ENCODE results near the gene BCL2. TPM values are rescaled to one million over a fixed set of nuclear protein-coding genes. Genes with fewer than 3 reads are reported as not detected.
A peak's percentile ranks its signal among the peaks of the same experiment; 100 is the strongest.

Gene BCL2
- total RNA-seq, 2 experiments from 2014 or later = 66.0 to 88.9 TPM

- Mint-ChIP-seq H3K36me3 (ENCODE audit: low read depth) (peaks cover 21% of the 10 kb centered on the region), H3K9me3 (ENCODE audit: low read depth) (no peaks in the 10 kb centered on the region), H3K27me3 (no peaks in the 10 kb centered on the region), H3K4me1 (peaks cover 30% of the 10 kb centered on the region), H3K4me3 (no peak overlapping the region), H3K27ac (no peak overlapping the region)
- intact Hi-C loops (cut with DNase I, micrococcal nuclease) = no loop called here
- ChIA-PET CTCF (interaction anchor here (0.9 to 2.4 kb wide), 6 partner anchors 9 to 171 kb away, joined by 3 to 8 read pairs (median 3); no protein-coding TSS in a partner anchor), POLR2A (no interaction called here)
- ATAC-seq (no peak), DNase-seq (no peak)
Observed at GRCh38 chr18:63145851-63146555, 173.6 kb downstream of the BCL2 start.

- ChIA-PET POLR2A (no interaction called here), CTCF (interaction anchor here (0.9 to 2.4 kb wide), 5 partner anchors 8 to 172 kb away, joined by 3 to 12 read pairs (median 3); no protein-coding TSS in a partner anchor)
- Mint-ChIP-seq H3K4me1 (peaks cover 26% of the 10 kb centered on the region), H3K4me3 (no peak overlapping the region), H3K27ac (no peak overlapping the region), H3K9me3 (ENCODE audit: low read depth) (peaks cover 3% of the 10 kb centered on the region), H3K27me3 (no peaks in the 10 kb centered on the region), H3K36me3 (ENCODE audit: low read depth) (peaks cover 26% of the 10 kb centered on the region)
- no peak for DNase-seq
- no peak for ATAC-seq
- intact Hi-C loops (cut with DNase I, micrococcal nuclease) = no loop called here
Observed at GRCh38 chr18:63145166-63145850, 174.3 kb downstream of the BCL2 start.

GRCh38 chr18:63144748-63145147, 174.8 kb downstream of the BCL2 start:
- no peak overlapping the region for H3K27ac Mint-ChIP-seq
- ChIA-PET CTCF (interaction anchor here (1.0 to 2.4 kb wide), 4 partner anchors 9 to 195 kb away, joined by 3 to 12 read pairs (median 6); no protein-coding TSS in a partner anchor), POLR2A (no interaction called here)
- no peak for DNase-seq
- H3K27me3 Mint-ChIP-seq = no peaks in the 10 kb centered on the region
- peaks cover 27% of the 10 kb centered on the region for H3K4me1 Mint-ChIP-seq
- H3K4me3 Mint-ChIP-seq = no peak overlapping the region
- intact Hi-C loops (cut with DNase I, micrococcal nuclease) = no loop called here
- ATAC-seq = no peak
- H3K9me3 Mint-ChIP-seq (ENCODE audit: low read depth) = peaks cover 5% of the 10 kb centered on the region
- H3K36me3 Mint-ChIP-seq (ENCODE audit: low read depth) = peaks cover 30% of the 10 kb centered on the region

- DNase-seq (no peak), ATAC-seq (no peak)
- Mint-ChIP-seq H3K9me3 (ENCODE audit: low read depth) (peaks cover 5% of the 10 kb centered on the region), H3K4me3 (no peak overlapping the region), H3K27ac (no peak overlapping the region), H3K4me1 (peaks cover 33% of the 10 kb centered on the region), H3K36me3 (ENCODE audit: low read depth) (peaks cover 24% of the 10 kb centered on the region), H3K27me3 (no peaks in the 10 kb centered on the region)
- ChIA-PET POLR2A (no interaction called here), CTCF (interaction anchor here (0.6 to 2.4 kb wide), 6 partner anchors 8 to 196 kb away, joined by 3 to 14 read pairs (median 6); no protein-coding TSS in a partner anchor)
- intact Hi-C loops (cut with DNase I, micrococcal nuclease) = no loop called here
Observed at GRCh38 chr18:63143330-63143771, 176.2 kb downstream of the BCL2 start.

- Mint-ChIP-seq H3K9me3 (ENCODE audit: low read depth) (peaks cover 5% of the 10 kb centered on the region), H3K27ac (no peak overlapping the region), H3K27me3 (no peaks in the 10 kb centered on the region), H3K36me3 (ENCODE audit: low read depth) (peaks cover 23% of the 10 kb centered on the region), H3K4me1 (peaks cover 37% of the 10 kb centered on the region), H3K4me3 (no peak overlapping the region)
- intact Hi-C loops (cut with DNase I, micrococcal nuclease) = no loop called here
- ChIA-PET CTCF (interaction anchor here (0.7 to 2.4 kb wide), 7 partner anchors 9 to 175 kb away, joined by 3 to 14 read pairs (median 7); no protein-coding TSS in a partner anchor), POLR2A (no interaction called here)
- ATAC-seq (no peak), DNase-seq (no peak)
Observed at GRCh38 chr18:63142594-63143225, 176.9 kb downstream of the BCL2 start.

- ATAC-seq (no peak), DNase-seq (no peak)
- no peak overlapping the region for H3K27ac Mint-ChIP-seq
- H3K4me1 Mint-ChIP-seq = peaks cover 43% of the 10 kb centered on the region
- peaks cover 27% of the 10 kb centered on the region for H3K36me3 Mint-ChIP-seq (ENCODE audit: low read depth)
- ChIA-PET CTCF (interaction anchor here (0.6 to 2.4 kb wide), 5 partner anchors 10 to 180 kb away, joined by 3 to 14 read pairs (median 4); no protein-coding TSS in a partner anchor), POLR2A (interaction anchor here (0.8 kb wide), 1 partner anchor 10 kb away, joined by 4 read pairs; no protein-coding TSS in a partner anchor)
- H3K4me3 Mint-ChIP-seq = no peak overlapping the region
- intact Hi-C loops (cut with DNase I, micrococcal nuclease) = no loop called here
- H3K9me3 Mint-ChIP-seq (ENCODE audit: low read depth) = peaks cover 5% of the 10 kb centered on the region
- no peaks in the 10 kb centered on the region for H3K27me3 Mint-ChIP-seq
Observed at GRCh38 chr18:63141778-63142176, 177.8 kb downstream of the BCL2 start.

GRCh38 chr18:63140997-63141777, 178.4 kb downstream of the BCL2 start:
- H3K4me1 Mint-ChIP-seq = peaks cover 47% of the 10 kb centered on the region
- CTCF ChIA-PET = interaction anchor here (0.6 to 2.3 kb wide), 4 partner anchors 9 to 200 kb away, joined by 3 to 11 read pairs (median 4); no protein-coding TSS in a partner anchor
- intact Hi-C loops (cut with DNase I, micrococcal nuclease) = no loop called here
- ATAC-seq = no peak
- DNase-seq = no peak
- POLR2A ChIA-PET = interaction anchor here (0.8 kb wide), 1 partner anchor 11 kb away, joined by 4 read pairs; no protein-coding TSS in a partner anchor
- H3K27me3 Mint-ChIP-seq = no peaks in the 10 kb centered on the region
- peaks cover 5% of the 10 kb centered on the region for H3K9me3 Mint-ChIP-seq (ENCODE audit: low read depth)
- H3K36me3 Mint-ChIP-seq (ENCODE audit: low read depth) = peaks cover 29% of the 10 kb centered on the region
- no peak overlapping the region for H3K4me3 Mint-ChIP-seq
- peak overlapping the region; percentile 8 for H3K27ac Mint-ChIP-seq

GRCh38 chr18:63140038-63140450, 179.5 kb downstream of the BCL2 start:
- Mint-ChIP-seq H3K4me1 (peaks cover 57% of the 10 kb centered on the region), H3K9me3 (ENCODE audit: low read depth) (peaks cover 5% of the 10 kb centered on the region), H3K27me3 (no peaks in the 10 kb centered on the region), H3K36me3 (ENCODE audit: low read depth) (peaks cover 33% of the 10 kb centered on the region), H3K4me3 (no peak overlapping the region), H3K27ac (peak overlapping the region; percentile 72)
- no peak for DNase-seq
- ATAC-seq = no peak
- ChIA-PET CTCF (interaction anchor here (1.5 to 2.3 kb wide), 3 partner anchors 8 to 15 kb away, joined by 5 to 11 read pairs (median 9); no protein-coding TSS in a partner anchor), POLR2A (interaction anchor here (0.6 kb wide), 2 partner anchors 13 to 149 kb away, joined by 3 to 4 read pairs; no protein-coding TSS in a partner anchor)
- intact Hi-C loops (cut with DNase I, micrococcal nuclease) = no loop called here

- POLR2A ChIA-PET = interaction anchor here (0.5 to 0.7 kb wide), 3 partner anchors 37 to 85 kb away, joined by 3 to 7 read pairs (median 3); no protein-coding TSS in a partner anchor
- peak overlapping the region; percentile 72 for H3K4me3 Mint-ChIP-seq
- H3K4me1 Mint-ChIP-seq = peaks cover 54% of the 10 kb centered on the region
- H3K27ac Mint-ChIP-seq = peak overlapping the region; percentile 70
- peaks cover 5% of the 10 kb centered on the region for H3K9me3 Mint-ChIP-seq (ENCODE audit: low read depth)
- peak; percentile 63 for ATAC-seq
- CTCF ChIA-PET = interaction anchor here (0.5 to 3.1 kb wide), 14 partner anchors 8 to 450 kb away, joined by 3 to 11 read pairs (median 4); no protein-coding TSS in a partner anchor
- no peaks in the 10 kb centered on the region for H3K27me3 Mint-ChIP-seq
- peaks cover 33% of the 10 kb centered on the region for H3K36me3 Mint-ChIP-seq (ENCODE audit: low read depth)
- DNase-seq = peak; percentile 55
- intact Hi-C loops (cut with DNase I, micrococcal nuclease) = loop anchor here (1.0 to 2.0 kb wide), 2 partner anchors 14 kb away; no protein-coding TSS in a partner anchor
Observed at GRCh38 chr18:63138436-63139340, 180.9 kb downstream of the BCL2 start.

All from activated CD4-positive, alpha-beta T cell treated with anti-CD3 and anti-CD28 coated beads for 36 hours (primary cell).